HEK293 (cell line): ENCODE results near the gene RAPGEF5.

Experiments
- CTCF ChIP-seq: fragments of 450-650 bp; formaldehyde crosslinking; IDR thresholded peaks from 2 replicates; pipeline ENCODE4 v1.5.1; 2016; ENCODE audit warnings: missing biosample characterization, missing genetic modification characterization
- PRDM4 ChIP-seq: fragments of 450-650 bp; formaldehyde crosslinking; IDR thresholded peaks from 2 replicates; pipeline ENCODE4 v1.5.1; 2017; ENCODE audit warnings: missing biosample characterization, missing genetic modification characterization
- TCF7L2 ChIP-seq: IDR thresholded peaks from 2 replicates; pipeline ENCODE4 v1.6.1; 2011; ENCODE audit warnings: low read depth, mild to moderate bottlenecking, inconsistent platforms, low read length, moderate library complexity, borderline replicate concordance
- ZBTB8A ChIP-seq: fragments of 450-650 bp; formaldehyde crosslinking; IDR thresholded peaks from 2 replicates; pipeline ENCODE4 v1.5.1; 2016; ENCODE audit warnings: missing biosample characterization, missing genetic modification characterization
- ZFP41 ChIP-seq: fragments of 450-650 bp; formaldehyde crosslinking; IDR thresholded peaks from 2 replicates; pipeline ENCODE4 v1.5.1; 2016; ENCODE audit warnings: missing biosample characterization, missing genetic modification characterization, borderline replicate concordance
- ZNF292 ChIP-seq: fragments of 450-650 bp; formaldehyde crosslinking; IDR thresholded peaks from 2 replicates; pipeline ENCODE4 v1.5.1; 2016; ENCODE audit warnings: low read depth, missing biosample characterization, missing genetic modification characterization, borderline replicate concordance
- ZNF394 ChIP-seq: fragments of 450-650 bp; formaldehyde crosslinking; IDR thresholded peaks from 2 replicates; pipeline ENCODE4 v1.5.1; 2016; ENCODE audit warnings: missing biosample characterization, missing genetic modification characterization, mild to moderate bottlenecking, moderate library complexity, borderline replicate concordance
- TF ChIP-seq, protein P1 (sequence below): fragments of 450-650 bp; formaldehyde crosslinking; IDR thresholded peaks from 2 replicates; pipeline ENCODE4 v1.5.1; 2016; ENCODE audit warnings: missing biosample characterization, missing genetic modification characterization
- TF ChIP-seq, protein P2 (sequence below): sonication (generic); formaldehyde crosslinking; IDR thresholded peaks from 2 replicates; pipeline ENCODE4 v1.8.1; 2022; ENCODE audit warnings: mild to moderate bottlenecking, moderate library complexity, missing genetic modification reagents

GRCh38 chr7:22267930-22268615, 88.9 kb downstream of the RAPGEF5 start:
- TF ChIP-seq, protein P1, sequence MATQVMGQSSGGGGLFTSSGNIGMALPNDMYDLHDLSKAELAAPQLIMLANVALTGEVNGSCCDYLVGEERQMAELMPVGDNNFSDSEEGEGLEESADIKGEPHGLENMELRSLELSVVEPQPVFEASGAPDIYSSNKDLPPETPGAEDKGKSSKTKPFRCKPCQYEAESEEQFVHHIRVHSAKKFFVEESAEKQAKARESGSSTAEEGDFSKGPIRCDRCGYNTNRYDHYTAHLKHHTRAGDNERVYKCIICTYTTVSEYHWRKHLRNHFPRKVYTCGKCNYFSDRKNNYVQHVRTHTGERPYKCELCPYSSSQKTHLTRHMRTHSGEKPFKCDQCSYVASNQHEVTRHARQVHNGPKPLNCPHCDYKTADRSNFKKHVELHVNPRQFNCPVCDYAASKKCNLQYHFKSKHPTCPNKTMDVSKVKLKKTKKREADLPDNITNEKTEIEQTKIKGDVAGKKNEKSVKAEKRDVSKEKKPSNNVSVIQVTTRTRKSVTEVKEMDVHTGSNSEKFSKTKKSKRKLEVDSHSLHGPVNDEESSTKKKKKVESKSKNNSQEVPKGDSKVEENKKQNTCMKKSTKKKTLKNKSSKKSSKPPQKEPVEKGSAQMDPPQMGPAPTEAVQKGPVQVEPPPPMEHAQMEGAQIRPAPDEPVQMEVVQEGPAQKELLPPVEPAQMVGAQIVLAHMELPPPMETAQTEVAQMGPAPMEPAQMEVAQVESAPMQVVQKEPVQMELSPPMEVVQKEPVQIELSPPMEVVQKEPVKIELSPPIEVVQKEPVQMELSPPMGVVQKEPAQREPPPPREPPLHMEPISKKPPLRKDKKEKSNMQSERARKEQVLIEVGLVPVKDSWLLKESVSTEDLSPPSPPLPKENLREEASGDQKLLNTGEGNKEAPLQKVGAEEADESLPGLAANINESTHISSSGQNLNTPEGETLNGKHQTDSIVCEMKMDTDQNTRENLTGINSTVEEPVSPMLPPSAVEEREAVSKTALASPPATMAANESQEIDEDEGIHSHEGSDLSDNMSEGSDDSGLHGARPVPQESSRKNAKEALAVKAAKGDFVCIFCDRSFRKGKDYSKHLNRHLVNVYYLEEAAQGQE (tag by site-specific recombination) = no peak
- TF ChIP-seq, protein P2, sequence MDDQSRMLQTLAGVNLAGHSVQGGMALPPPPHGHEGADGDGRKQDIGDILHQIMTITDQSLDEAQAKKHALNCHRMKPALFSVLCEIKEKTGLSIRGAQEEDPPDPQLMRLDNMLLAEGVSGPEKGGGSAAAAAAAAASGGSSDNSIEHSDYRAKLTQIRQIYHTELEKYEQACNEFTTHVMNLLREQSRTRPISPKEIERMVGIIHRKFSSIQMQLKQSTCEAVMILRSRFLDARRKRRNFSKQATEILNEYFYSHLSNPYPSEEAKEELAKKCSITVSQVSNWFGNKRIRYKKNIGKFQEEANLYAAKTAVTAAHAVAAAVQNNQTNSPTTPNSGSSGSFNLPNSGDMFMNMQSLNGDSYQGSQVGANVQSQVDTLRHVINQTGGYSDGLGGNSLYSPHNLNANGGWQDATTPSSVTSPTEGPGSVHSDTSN (CRISPR knock-in tag) = no peak
- TF ChIP-seq ZNF292 (tag by site-specific recombination) (no peak), PRDM4 (no peak), ZBTB8A (tag by site-specific recombination) (no peak), ZNF394 (no peak), TCF7L2 (no peak), ZFP41 (tag by site-specific recombination) (no peak), CTCF (tag by site-specific recombination) (no peak)
